H1 (cell line): Measurements from ENCODE around the gene SESN3. TPM values are rescaled to one million over a fixed set of nuclear protein-coding genes. Genes with fewer than 3 reads are reported as not detected.

Experiments used
- CTCF ChIA-PET: fragments of 300-600 bp; sonication (Branson Sonifier 250); formaldehyde crosslinking; loops from one replicate; lab custom pipeline; 2021; ENCODE audit not compliant: partially characterized antibody; lab: Charles Lee
- POLR2A ChIA-PET: fragments of 300-600 bp; sonication (Branson Sonifier 250); formaldehyde crosslinking; loops from one replicate; lab custom pipeline; 2021; ENCODE audit warnings: inconsistent platforms; ENCODE audit not compliant: partially characterized antibody; lab: Charles Lee
- DNase-seq, 2 experiments: peaks; one replicate each; pipeline versions ENCODE4 v3.0.0 to v3.0.0-alpha.2; 2010 to 2022; ENCODE audit warnings: low spot score in 2 of 2, low read depth in 1 of 2, mixed read lengths in 1 of 2
- FAIRE-seq: peaks from 2 replicates; lab custom pipeline; 2011; peaks lifted over from hg19 to GRCh38; lab: Jason Lieb, UNC
- H2AFZ ChIP-seq: 2 replicates; pipeline ENCODE4 v1.8.1; 2012; ENCODE audit warnings: low read length, inconsistent platforms
- H2AK5ac ChIP-seq: 2 replicates; pipeline ENCODE4 v1.6.1; 2013; ENCODE audit warnings: low read depth, low read length
- H2BK120ac ChIP-seq: replicated peaks from 2 replicates; pipeline ENCODE3; 2013; ENCODE audit warnings: low read depth, low read length, inconsistent platforms
- H2BK12ac ChIP-seq: 2 replicates; pipeline ENCODE4 v1.6.1; 2013; ENCODE audit warnings: low read depth, low read length
- H2BK15ac ChIP-seq: 2 replicates; pipeline ENCODE4 v1.6.1; 2013; ENCODE audit warnings: low read length
- H2BK20ac ChIP-seq: 2 replicates; pipeline ENCODE4 v1.6.1; 2013; ENCODE audit warnings: low read length
- H2BK5ac ChIP-seq: 2 replicates; pipeline ENCODE4 v1.6.1; 2013; ENCODE audit warnings: low read depth, low read length
- H3K14ac ChIP-seq: 2 replicates; pipeline ENCODE4 v1.6.1; 2013; ENCODE audit warnings: inconsistent platforms; ENCODE audit not compliant: insufficient read length
- H3K18ac ChIP-seq: 2 replicates; pipeline ENCODE4 v1.6.1; 2013; ENCODE audit warnings: low read length; ENCODE audit errors: extremely low read depth
- H3K23ac ChIP-seq: 2 replicates; pipeline ENCODE4 v1.6.1; 2013; ENCODE audit warnings: inconsistent platforms; ENCODE audit not compliant: insufficient read length
- H3K23me2 ChIP-seq: 2 replicates; pipeline ENCODE4 v1.6.1; 2013; ENCODE audit warnings: low read depth, low read length
- H3K27ac ChIP-seq: 2 replicates; pipeline ENCODE4 v1.6.1; 2011; ENCODE audit warnings: low read depth, low read length, inconsistent platforms
- H3K27me3 ChIP-seq, 4 experiments: replicated peaks in 1 of 4; 1 replicate in 1 of 4; 2 replicates in 3 of 4; pipeline versions ENCODE4 v1.6.1 to v1.8.1; 2011 to 2013; ENCODE audit warnings: low read length in 3 of 4, mild to moderate bottlenecking in 3 of 4, inconsistent platforms in 2 of 4, mixed read lengths in 2 of 4, moderate library complexity in 1 of 4; ENCODE audit not compliant: control insufficient read depth in 3 of 4, insufficient read depth in 3 of 4; ENCODE audit errors: extremely low read depth in 1 of 4
- H3K36me3 ChIP-seq, 4 experiments: 2 replicates each; pipeline versions ENCODE4 v1.6.1 to v1.8.1; 2011 to 2013; ENCODE audit warnings: mild to moderate bottlenecking in 4 of 4, low read length in 3 of 4, moderate library complexity in 2 of 4, control low read depth in 1 of 4, inconsistent platforms in 1 of 4; ENCODE audit not compliant: insufficient read depth in 4 of 4, control insufficient read depth in 2 of 4
- H3K4ac ChIP-seq: replicated peaks from 2 replicates; pipeline ENCODE3; 2013; ENCODE audit warnings: low read length, low read depth, mixed read lengths, inconsistent platforms; ENCODE audit not compliant: insufficient read length
- H3K4me1 ChIP-seq, 4 experiments: replicated peaks in 1 of 4; 1 replicate in 1 of 4; 2 replicates in 3 of 4; pipeline versions ENCODE4 v1.6.1 to v1.8.1; 2011 to 2013; ENCODE audit warnings: low read length in 3 of 4, inconsistent platforms in 2 of 4, mixed read lengths in 1 of 4; ENCODE audit not compliant: insufficient read depth in 4 of 4, control insufficient read depth in 3 of 4
- H3K4me2 ChIP-seq, 2 experiments: 2 replicates each; pipeline versions ENCODE4 v1.6.1 to v1.8.1; 2011 to 2013; ENCODE audit warnings: low read depth in 2 of 2, low read length in 2 of 2, control low read depth in 1 of 2, inconsistent platforms in 1 of 2, mild to moderate bottlenecking in 1 of 2; ENCODE audit not compliant: insufficient read depth in 1 of 2
- H3K4me3 ChIP-seq, 4 experiments: fragments of 200-600, 300-600 bp in 1 of 4; sonication (generic), shearing (Covaris generic), sonication (Bioruptor Twin) in 1 of 4; 2 replicates each; pipeline versions ENCODE4 v1.5.1 to v1.8.1; 2011 to 2016; ENCODE audit warnings: low read length in 4 of 4, low read depth in 3 of 4, control low read depth in 2 of 4, inconsistent platforms in 2 of 4, mild to moderate bottlenecking in 2 of 4, mixed read lengths in 1 of 4, moderate library complexity in 1 of 4; ENCODE audit not compliant: insufficient read depth in 2 of 4; ENCODE audit errors: extremely low read depth in 1 of 4
- H3K56ac ChIP-seq: replicated peaks from 2 replicates; pipeline ENCODE3; 2013; ENCODE audit warnings: low read depth, mild to moderate bottlenecking, mixed read lengths, low read length, inconsistent platforms; ENCODE audit not compliant: insufficient read length
- H3K79me1 ChIP-seq: 2 replicates; pipeline ENCODE4 v1.6.1; 2013; ENCODE audit warnings: low read depth, low read length, control low read depth
- H3K79me2 ChIP-seq, 2 experiments: 2 replicates each; pipeline versions ENCODE4 v1.6.1 to v1.8.1; 2012 to 2013; ENCODE audit warnings: low read length in 2 of 2, mild to moderate bottlenecking in 2 of 2, inconsistent platforms in 1 of 2; ENCODE audit not compliant: insufficient read depth in 2 of 2, control insufficient read depth in 1 of 2
- H3K9ac ChIP-seq, 4 experiments: replicated peaks in 1 of 4; 1 replicate in 1 of 4; 2 replicates in 3 of 4; pipeline versions ENCODE4 v1.6.1 to v1.8.1; 2011 to 2013; ENCODE audit warnings: low read depth in 3 of 4, low read length in 3 of 4, control low read depth in 2 of 4, mild to moderate bottlenecking in 2 of 4, moderate library complexity in 2 of 4, inconsistent platforms in 1 of 4; ENCODE audit errors: extremely low read depth in 1 of 4
- H3K9me3 ChIP-seq, 2 experiments: 2 replicates each; pipeline versions ENCODE4 v1.6.1 to v1.8.1; 2012 to 2013; ENCODE audit warnings: mild to moderate bottlenecking in 2 of 2, moderate library complexity in 2 of 2, control low read depth in 1 of 2, inconsistent platforms in 1 of 2, low read depth in 1 of 2, low read length in 1 of 2, mixed read lengths in 1 of 2; ENCODE audit not compliant: insufficient read depth in 2 of 2
- H4K20me1 ChIP-seq, 2 experiments: replicated peaks in 1 of 2; 2 replicates each; pipeline versions ENCODE3 to v1.8.1; 2011 to 2013; ENCODE audit warnings: inconsistent platforms in 2 of 2, low read length in 2 of 2, mild to moderate bottlenecking in 1 of 2; ENCODE audit not compliant: insufficient read depth in 2 of 2, control insufficient read depth in 1 of 2
- H4K5ac ChIP-seq: 2 replicates; pipeline ENCODE4 v1.6.1; 2013; ENCODE audit warnings: low read length, low read depth, mixed read lengths, inconsistent platforms; ENCODE audit not compliant: insufficient read length
- H4K8ac ChIP-seq: 2 replicates; pipeline ENCODE4 v1.8.0; 2013; ENCODE audit warnings: mild to moderate bottlenecking, moderate library complexity, low read length, inconsistent platforms; ENCODE audit not compliant: insufficient read depth; ENCODE audit errors: extremely low read depth
- H4K91ac ChIP-seq: replicated peaks from 2 replicates; pipeline ENCODE3; 2013; ENCODE audit warnings: low read length, mixed read lengths, inconsistent platforms; ENCODE audit not compliant: insufficient read length
- JUND ChIP-seq: IDR thresholded peaks from 2 replicates; pipeline ENCODE4 v1.6.1; 2011; ENCODE audit warnings: mild to moderate bottlenecking, improper control_type of control experiment, low read length
- KDM5A ChIP-seq: fragments of 200-600 bp; IDR thresholded peaks from 2 replicates; pipeline ENCODE4 v1.7.1; 2012; ENCODE audit warnings: mild to moderate bottlenecking, low read length, inconsistent platforms, mixed read lengths
- MAFK ChIP-seq: IDR thresholded peaks from 2 replicates; pipeline ENCODE4 v1.6.1; 2012; ENCODE audit warnings: low read depth, mild to moderate bottlenecking, improper control_type of control experiment, low read length
- PHF8 ChIP-seq: fragments of 200-600 bp; sonication (generic); conservative IDR thresholded peaks from 2 replicates; pipeline ENCODE4 v1.7.1; 2012; ENCODE audit warnings: low read depth, mild to moderate bottlenecking, inconsistent platforms, low read length, moderate library complexity
- SIN3A ChIP-seq, 2 experiments: IDR thresholded peaks in 1 of 2; conservative IDR thresholded peaks in 1 of 2; 2 replicates each; pipeline ENCODE4 v1.6.1; 2011 to 2012; ENCODE audit warnings: low read length in 2 of 2, improper control_type of control experiment in 1 of 2, low read depth in 1 of 2, mild to moderate bottlenecking in 1 of 2
- SP2 ChIP-seq: IDR thresholded peaks from 2 replicates; pipeline ENCODE4 v1.6.1; 2012; ENCODE audit warnings: mild to moderate bottlenecking, low read length, inconsistent platforms
- SP4 ChIP-seq: IDR thresholded peaks from 2 replicates; pipeline ENCODE4 v1.6.1; 2012; ENCODE audit warnings: low read length, inconsistent platforms
- TAF1 ChIP-seq: IDR thresholded peaks from 2 replicates; pipeline ENCODE4 v1.6.1; 2011; ENCODE audit warnings: mild to moderate bottlenecking, low read depth, low read length
- TEAD4 ChIP-seq: IDR thresholded peaks from 2 replicates; pipeline ENCODE4 v1.6.1; 2012; ENCODE audit warnings: low read depth, low read length, inconsistent platforms, mixed read lengths
- WGBS, 2 experiments: shearing (Covaris generic) in 1 of 2; methylation state at CpG; one replicate each; pipeline versions ENCODE4 v1.1.6 to v1.1.7; 2013 to 2015; ENCODE audit warnings: low lambda C conversion rate in 2 of 2, mixed read lengths in 2 of 2, inconsistent platforms in 1 of 2, low coverage in 1 of 2, missing lambda C conversion rate in 1 of 2; ENCODE audit not compliant: insufficient replicate concordance in 2 of 2, insufficient coverage in 1 of 2, insufficient read length in 1 of 2; ENCODE audit errors: extremely low coverage in 1 of 2, missing lambda C conversion rate in 1 of 2; 5-methylcytosine and 5-hydroxymethylcytosine counted together
- polyA plus RNA-seq, 7 experiments: library from polyadenylated mRNA; depleted of rRNA in 3 of 7; stranded (reverse) in 5 of 7; unstranded in 2 of 7; fragments of >200 nt in 5 of 7; fragments of 200-250 nt in 2 of 7; gene quantifications; 1 replicate in 5 of 7; 2 replicates in 1 of 7; 4 replicates in 1 of 7; pipeline versions ENCODE4 v1.2.1 to v1.2.3, GENCODE V29; 2011 to 2013; ENCODE audit warnings: missing spikeins in 2 of 7, mixed read lengths in 2 of 7
- total RNA-seq: library from RNA; stranded (reverse); fragmentation: NEBNext Ultra II Directional; extraction: Animal tissue kit (Norgen Biotek cat#: 25700); gene quantifications from 2 replicates; pipeline ENCODE4 v1.2.1, GENCODE V29; 2021

Gene SESN3
- total and polyA plus RNA-seq, 2 of the 8 experiments (the other 6 are each of a cell fraction or from before 2014, with no cell fraction given): 10.2 to 31.1 TPM

DNA sequence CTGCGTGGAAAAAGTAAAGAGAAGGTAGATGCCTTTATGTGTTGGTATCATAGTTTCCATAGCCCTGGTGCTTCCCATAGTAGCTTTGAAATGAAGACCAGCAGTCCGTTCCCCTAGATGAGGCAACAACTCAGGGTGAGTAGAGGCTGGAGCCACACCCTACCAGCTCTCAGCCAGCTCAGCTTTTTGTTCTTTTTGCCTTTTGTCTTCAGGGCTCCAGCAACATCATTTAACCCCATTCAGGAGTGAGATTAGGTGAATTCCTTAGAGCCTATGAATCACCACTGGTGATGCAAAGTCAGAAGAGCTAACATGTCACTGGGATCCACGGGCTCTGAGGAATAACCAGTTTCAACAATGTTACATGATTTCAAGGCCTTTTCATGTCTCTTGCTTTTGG, 14.0 kb upstream of the SESN3 start:
- Histone ChIP-seq H3K79me2 (no peaks in the 10 kb centered on the region), H3K4me2 (no peak overlapping the region), H2BK15ac (no peak overlapping the region), H2BK120ac (no peak overlapping the region), H3K9me3 (no peaks in the 10 kb centered on the region), H2AK5ac (no peak overlapping the region), H4K5ac (no peak overlapping the region), H3K18ac (no peak overlapping the region), H3K4ac (no peak overlapping the region), H3K9ac (no peak overlapping the region), H4K8ac (no peak overlapping the region), H3K23ac (no peak overlapping the region), H3K23me2 (no peaks in the 10 kb centered on the region), H4K20me1 (no peaks in the 10 kb centered on the region), H3K56ac (no peak overlapping the region), H3K4me3 (no peak overlapping the region), H3K4me1 (peaks cover 2 to 18% (median 9%) of the 10 kb centered on the region in 4 experiments; a peak in 5 of 7 replicates), H2AFZ (no peak overlapping the region), H3K79me1 (no peaks in the 10 kb centered on the region), H3K27ac (no peak overlapping the region), H4K91ac (no peak overlapping the region), H2BK12ac (no peak overlapping the region), H3K14ac (no peak overlapping the region), H3K27me3 (no peaks in the 10 kb centered on the region; a peak in 1 of 7 replicates), H3K36me3 (no peaks in the 10 kb centered on the region), H2BK20ac (no peak overlapping the region), H2BK5ac (no peak overlapping the region)
- TF ChIP-seq SP2: no peak
- TF ChIP-seq TAF1: no peak
- TF ChIP-seq SP4: no peak
- TF ChIP-seq JUND: 0 out of 2 replicates have a peak, but pooled peaks have one; percentile 41
- no peak for TF ChIP-seq MAFK
- no peak for TF ChIP-seq SIN3A (conservative IDR thresholded peaks at IDR 0.05 in 1 of 2, IDR thresholded peaks at IDR 0.05 in 1 of 2; ENCODE audit: low read depth in 1 of 2, low read length in 2 of 2)
- no peak for TF ChIP-seq KDM5A
- TF ChIP-seq TEAD4: no peak
- TF ChIP-seq PHF8: no peak
- CTCF ChIA-PET: interaction anchor here (1.0 to 1.4 kb wide), 4 partner anchors 10 to 460 kb away, joined by 3 to 5 read pairs (median 3); partner anchors contain the start of gene SESN3
- POLR2A ChIA-PET: interaction anchor here (1.4 kb wide), 1 partner anchor 10 kb away, joined by 3 read pairs; no protein-coding TSS in a partner anchor
- FAIRE-seq (no peak), DNase-seq (no peak)
- WGBS, 2 experiments: 43% methylated on average over 3 of the region's 3 CpGs; no CpG with 5 or more reads in 1 of the 2 experiments
